ENCODE data around the gene CRIP3.

DNA sequence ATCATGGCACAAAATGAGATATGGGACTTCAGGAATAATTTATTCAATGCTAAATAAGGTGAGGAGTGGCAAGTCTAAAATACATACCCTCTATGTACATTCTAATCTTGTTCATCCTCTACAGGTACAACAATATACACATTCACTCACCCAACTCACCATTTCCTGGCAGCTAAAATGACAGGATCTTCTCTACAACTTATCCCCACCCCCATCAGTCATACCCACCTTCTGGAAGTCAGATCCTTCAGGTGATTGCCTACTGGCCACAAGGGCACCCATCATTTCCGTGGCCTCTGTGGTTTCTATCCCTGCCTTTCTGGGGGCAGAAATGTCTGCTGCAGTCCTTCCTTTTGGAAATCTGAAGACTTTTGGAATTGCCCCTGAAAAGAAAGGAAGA, 22.8 kb upstream of the CRIP3 start:
- TF ChIP-seq, protein P1, sequence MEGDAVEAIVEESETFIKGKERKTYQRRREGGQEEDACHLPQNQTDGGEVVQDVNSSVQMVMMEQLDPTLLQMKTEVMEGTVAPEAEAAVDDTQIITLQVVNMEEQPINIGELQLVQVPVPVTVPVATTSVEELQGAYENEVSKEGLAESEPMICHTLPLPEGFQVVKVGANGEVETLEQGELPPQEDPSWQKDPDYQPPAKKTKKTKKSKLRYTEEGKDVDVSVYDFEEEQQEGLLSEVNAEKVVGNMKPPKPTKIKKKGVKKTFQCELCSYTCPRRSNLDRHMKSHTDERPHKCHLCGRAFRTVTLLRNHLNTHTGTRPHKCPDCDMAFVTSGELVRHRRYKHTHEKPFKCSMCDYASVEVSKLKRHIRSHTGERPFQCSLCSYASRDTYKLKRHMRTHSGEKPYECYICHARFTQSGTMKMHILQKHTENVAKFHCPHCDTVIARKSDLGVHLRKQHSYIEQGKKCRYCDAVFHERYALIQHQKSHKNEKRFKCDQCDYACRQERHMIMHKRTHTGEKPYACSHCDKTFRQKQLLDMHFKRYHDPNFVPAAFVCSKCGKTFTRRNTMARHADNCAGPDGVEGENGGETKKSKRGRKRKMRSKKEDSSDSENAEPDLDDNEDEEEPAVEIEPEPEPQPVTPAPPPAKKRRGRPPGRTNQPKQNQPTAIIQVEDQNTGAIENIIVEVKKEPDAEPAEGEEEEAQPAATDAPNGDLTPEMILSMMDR (IDR thresholded peaks at IDR 0.05; ENCODE audit: low read length), result no peak
- no peak for TF ChIP-seq EZH2 (IDR thresholded peaks at IDR 0.05; ENCODE audit: borderline replicate concordance, low read length)

Data from OCI-LY1 (cell line).